DMS53 treated with DMSO at 0.1 percent for 48 hours (cell line): ENCODE results near the gene TNRC6B.

Experiments
- DNase-seq: peaks from one replicate; lab custom pipeline; 2025; ENCODE audit not compliant: unreplicated experiment; lab: John Stamatoyannopoulos, UW

TNRC6B gene

GRCh38 chr22:40238425-40239344, 61.0 kb downstream of the TNRC6B start:
- DNase-seq, result no peak

DNA sequence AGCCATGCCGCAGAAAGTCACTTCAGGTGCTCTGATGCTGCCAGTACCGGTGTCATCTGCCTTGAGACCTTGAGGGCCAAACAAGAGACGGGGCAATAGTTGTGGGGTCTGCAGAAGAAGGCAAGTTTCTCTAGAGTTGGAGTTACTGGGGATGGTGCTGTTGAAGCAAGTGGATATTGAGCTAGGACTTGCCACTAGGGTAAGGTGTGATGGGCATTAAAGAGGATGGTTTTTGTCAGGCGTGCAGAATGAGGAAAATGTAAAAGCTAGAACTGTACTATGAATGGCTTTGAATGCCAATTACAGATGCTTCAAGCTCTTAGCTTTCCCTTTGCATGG, 61.6 kb downstream of the TNRC6B start:
- no peak for DNase-seq

- no peak for DNase-seq
Observed at GRCh38 chr22:40240160-40240559, 62.4 kb downstream of the TNRC6B start.

DNA sequence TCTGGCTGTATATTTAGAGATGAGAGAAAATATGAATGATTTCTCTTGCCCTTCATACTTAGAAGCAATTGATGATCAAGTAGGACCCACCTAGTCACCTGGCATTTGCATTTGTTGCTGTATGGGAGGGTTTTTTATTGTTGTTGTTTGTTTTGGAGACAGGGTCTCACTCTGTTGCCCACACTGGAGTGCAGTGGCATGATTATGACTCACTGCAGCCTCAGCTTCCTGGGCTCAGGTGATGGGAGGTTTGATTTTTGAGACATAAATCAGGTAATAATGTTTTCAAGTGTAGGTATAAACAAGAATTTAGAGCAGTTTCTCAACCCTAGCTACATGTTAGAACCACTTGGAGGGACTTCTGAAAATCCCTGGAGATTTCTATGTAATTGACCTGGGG, 63.0 kb downstream of the TNRC6B start:
- DNase-seq, result no peak

GRCh38 chr22:40241200-40241763, 63.6 kb downstream of the TNRC6B start:
- DNase-seq, result no peak

DNA sequence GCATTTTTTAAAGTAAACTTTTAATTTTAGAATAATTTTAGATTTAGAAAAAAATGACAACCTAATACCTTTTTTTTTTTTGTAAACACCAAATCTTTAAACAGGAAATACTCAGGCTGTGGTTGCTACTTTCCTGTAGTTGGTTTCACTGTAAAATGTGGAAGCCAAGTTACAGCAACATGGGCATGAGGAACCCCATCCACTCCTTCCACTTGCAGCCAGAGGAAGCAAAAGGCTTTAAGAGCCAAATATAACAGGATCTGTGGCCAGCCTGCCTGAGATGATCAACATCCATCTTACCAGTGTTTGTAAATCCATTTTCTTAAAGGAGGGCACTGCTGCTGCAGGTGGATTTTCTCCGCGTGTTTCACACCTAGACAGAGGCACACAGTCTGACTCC, 66.2 kb downstream of the TNRC6B start:
- no peak for DNase-seq

DNA sequence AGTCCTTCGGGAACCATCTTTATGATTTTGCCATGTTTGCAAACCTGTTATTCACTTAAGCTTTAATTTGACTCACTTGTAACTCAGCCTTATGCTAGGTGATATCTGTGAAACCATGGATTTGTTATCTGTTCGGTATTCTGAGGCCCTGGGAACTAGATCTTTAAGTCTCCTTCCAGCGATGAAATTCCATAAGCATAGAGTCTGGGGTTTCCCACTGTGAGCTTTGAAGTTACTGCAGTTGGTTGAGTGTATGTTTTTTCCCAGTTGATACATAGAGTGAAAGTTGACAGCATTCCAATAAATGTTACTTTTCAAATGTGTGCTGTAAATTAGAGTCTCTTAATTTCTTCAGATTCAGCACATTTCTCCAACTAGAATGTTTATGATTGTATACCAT, 66.9 kb downstream of the TNRC6B start:
- DNase-seq, result no peak

DNA sequence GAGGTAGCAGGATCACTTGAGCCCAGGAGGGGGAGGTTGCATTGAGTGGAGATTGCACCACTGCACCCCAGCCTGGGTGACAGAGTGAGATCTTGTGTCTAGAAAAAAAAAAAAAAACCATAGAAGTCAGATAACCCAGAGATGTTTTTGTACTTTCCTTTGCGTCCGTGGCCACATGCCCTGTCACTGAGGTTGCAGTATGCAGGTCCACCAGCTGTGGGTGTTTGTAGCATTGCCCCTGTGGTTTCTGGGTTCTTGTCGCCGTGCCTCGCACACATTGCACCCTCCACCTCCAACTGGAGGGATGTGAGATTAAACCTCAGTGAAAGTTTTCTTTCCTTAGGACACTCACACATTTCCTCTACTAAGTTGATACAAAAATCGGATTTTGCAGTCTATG, 70.3 kb downstream of the TNRC6B start:
- DNase-seq, result no peak

DNA sequence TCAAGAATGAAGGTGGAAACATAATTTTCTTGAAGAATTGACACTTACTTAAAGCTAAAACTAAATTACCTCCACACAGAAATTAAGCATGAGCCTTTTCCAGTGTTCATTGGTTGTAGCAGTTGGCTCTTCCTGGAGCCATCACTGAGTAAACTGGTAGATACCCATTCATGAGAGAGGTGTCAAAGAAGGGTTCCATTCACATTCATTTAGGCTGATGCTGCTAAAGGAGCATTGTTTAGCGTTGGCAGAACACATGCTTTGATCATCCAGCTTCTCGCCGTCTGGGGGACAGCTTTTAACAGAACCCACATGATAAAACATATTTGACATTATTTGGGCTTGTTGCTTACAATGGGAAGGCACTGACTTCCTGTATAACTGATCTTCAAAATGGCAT, 71.6 kb downstream of the TNRC6B start:
- no peak for DNase-seq

DNA sequence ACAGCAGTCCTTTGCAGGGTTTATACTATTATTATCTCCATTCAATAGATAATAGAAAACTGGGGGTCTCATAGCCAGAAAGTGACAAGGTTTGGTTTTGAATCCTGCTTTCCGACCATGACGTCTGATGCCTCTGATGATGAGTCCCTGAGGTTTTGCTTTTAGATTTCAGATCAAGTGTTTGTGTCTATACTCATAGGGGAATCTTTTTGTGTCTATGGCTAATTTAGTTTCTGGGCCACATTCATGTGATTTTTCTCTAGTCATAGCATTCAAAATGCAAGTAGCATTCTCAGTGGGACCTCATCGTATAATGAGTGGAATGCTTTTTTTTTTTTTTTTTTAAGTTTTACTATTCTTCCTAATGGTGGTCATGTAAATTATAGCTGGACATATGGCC, 72.9 kb downstream of the TNRC6B start:
- DNase-seq, result no peak

- no peak for DNase-seq
Observed at GRCh38 chr22:40251106-40251505, 73.4 kb downstream of the TNRC6B start.

DNA sequence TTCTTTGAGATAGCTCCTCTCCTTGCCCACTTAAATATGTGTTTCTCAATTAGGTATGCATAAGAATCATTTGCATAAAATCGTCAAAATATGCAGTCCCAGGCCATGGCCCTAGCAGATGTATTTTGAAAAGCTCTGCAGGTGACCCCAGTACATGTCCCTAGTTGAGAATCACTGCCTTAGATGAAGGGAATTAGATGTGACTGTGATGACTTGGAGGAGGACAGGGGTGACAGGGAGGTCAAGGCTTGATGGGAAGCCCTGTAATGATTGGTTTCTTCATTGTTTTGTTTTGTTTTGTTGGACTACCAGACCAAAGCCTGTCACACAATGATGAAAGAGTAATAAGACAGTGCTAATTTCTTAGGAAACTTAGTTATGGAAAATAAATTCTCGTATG, 74.4 kb downstream of the TNRC6B start:
- DNase-seq, result no peak

GRCh38 chr22:40256516-40256915, 78.8 kb downstream of the TNRC6B start:
- DNase-seq, result no peak

DNA sequence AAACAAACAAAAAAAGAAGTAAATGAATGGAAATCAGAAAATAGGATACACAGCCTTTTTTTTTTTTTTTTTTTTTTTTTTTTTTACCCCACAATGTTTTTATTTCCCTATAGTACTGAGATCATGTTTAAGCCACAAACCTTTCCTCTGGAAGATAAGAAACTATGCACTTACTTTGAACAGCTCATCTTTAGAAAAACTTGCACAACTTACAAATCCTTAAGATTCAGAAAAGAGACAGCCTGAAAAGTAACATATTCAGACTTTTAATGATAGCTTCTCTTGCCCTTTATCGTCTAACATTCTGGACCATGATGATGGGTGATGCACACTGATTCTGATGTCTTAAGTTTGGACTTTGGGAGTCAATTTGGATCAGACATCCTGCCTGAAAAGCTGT, 80.3 kb downstream of the TNRC6B start:
- no peak for DNase-seq

GRCh38 chr22:40258501-40258915, 80.8 kb downstream of the TNRC6B start:
- no peak for DNase-seq

DNA sequence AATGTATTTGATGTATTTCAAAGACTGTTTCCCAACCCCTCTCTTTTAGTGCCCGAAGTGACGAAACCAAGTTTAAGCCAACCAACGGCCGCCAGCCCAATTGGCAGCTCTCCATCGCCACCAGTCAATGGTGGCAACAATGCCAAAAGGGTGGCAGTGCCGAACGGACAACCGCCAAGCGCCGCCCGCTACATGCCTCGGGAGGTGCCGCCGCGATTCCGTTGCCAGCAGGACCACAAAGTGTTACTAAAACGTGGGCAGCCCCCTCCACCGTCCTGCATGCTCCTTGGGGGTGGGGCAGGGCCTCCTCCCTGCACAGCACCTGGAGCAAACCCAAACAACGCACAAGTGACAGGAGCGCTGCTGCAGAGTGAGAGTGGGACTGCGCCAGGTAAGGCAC, 84.1 kb downstream of the TNRC6B start:
- no peak for DNase-seq

DNA sequence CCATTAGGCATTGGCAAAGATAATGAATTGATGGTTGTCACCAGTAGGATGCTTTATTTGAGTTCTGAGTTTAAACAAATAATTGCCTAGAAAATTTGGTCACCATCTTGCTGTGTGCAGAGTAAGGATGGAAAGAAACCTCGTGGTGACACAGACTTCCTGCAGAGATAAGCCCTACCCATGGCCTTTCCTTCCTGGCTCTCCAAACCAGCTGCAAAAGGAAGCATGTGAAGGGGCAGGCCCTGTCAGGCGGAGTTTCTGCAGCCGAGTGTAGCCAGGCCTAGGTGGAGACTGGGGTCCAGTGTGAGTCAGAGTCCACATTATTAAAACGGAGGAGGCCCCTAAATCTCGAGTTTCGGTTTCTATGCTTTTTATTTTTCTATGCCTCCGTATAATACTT, 85.5 kb downstream of the TNRC6B start:
- no peak for DNase-seq

GRCh38 chr22:40265783-40266182, 88.1 kb downstream of the TNRC6B start:
- no peak for DNase-seq

DNA sequence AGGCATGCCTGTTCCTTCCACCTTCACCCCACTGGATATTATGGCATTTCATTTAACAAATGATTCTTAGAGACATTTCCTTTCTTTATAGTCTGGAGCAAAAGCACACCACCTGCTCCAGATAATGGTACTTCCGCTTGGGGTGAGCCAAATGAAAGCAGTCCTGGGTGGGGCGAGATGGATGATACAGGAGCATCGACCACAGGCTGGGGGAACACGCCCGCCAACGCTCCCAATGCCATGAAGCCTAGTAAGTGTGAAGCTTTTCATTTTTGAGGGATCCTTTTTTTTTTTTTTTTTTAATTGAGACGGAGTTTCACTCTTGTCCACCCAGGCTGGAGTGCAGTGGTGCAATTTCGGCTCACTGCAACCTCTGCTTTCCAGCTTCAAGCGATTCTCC, 92.3 kb downstream of the TNRC6B start:
- DNase-seq, result no peak

DNA sequence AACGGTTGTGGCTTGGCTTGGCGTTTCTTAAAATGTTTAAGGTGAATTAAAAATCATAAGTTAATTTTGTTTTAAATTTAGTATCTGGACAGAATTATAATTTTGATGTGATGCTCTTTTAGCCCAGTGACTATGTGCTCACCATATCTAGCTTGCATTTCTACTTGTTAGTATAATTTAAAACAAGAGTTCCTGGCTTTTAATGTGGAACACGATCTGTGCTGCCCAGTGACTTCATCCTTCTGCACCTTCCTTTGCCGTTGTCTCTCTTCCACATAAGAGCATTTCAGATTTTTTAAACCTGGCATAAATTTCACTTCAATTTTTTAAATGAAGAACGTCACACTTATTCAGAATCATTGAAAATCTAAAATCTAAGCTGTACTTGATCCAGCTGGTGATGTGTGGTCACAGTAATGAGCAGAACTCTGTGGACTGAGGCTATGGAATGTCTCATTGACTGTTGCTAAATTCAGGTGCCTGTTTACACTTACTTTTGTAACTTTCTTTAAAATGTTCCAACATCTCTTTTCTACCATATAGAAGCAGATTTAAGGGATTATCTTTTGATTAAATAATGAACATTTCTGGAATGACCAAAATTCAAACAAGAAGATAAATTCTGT, 93.1 kb downstream of the TNRC6B start:
- DNase-seq, result no peak

DNA sequence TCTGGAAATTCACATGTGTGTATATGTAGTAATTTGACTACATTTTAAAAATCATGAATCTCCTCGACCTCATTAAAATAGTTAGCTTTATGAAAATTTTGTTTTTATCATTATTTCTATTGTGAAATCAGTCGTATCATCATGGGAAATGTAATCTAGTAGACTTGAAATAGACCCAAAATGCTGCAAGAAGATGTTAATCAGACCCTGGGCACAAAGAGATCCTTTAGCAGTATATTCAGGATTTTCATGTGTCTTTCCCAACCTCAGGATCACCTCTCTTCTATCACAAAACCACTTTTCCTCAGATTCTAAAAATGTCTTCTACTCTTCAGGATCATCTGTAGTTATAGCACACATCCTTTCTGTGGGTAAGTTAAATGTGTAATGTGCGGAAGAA, 93.7 kb downstream of the TNRC6B start:
- no peak for DNase-seq

GRCh38 chr22:40273319-40273718, 95.6 kb downstream of the TNRC6B start:
- DNase-seq, result no peak
